Endometrial microvascular endothelial cells (primary cell): ENCODE results near the gene FAM228B. TPM values are rescaled to one million over a fixed set of nuclear protein-coding genes. Genes with fewer than 3 reads are reported as not detected.

Experiments
- total RNA-seq: library from RNA; depleted of rRNA; stranded (reverse); fragments of >200 nt; gene quantifications from one replicate; pipeline ENCODE4 v1.2.3, GENCODE V29; 2015; ENCODE audit errors: inconsistent ontology term

Gene FAM228B
- total RNA-seq, 1 donor from 2014 or later = 10.8 TPM

Other genes with a start within 250 kb of the FAM228B start
- gene ATAD2B, start 196.3 kb upstream of the FAM228B start, total RNA-seq = 5.0 TPM
- 12.0 TPM for gene UBXN2A, start 183.0 kb upstream of the FAM228B start, total RNA-seq
- 1.5 TPM for gene MFSD2B, start 113.4 kb upstream of the FAM228B start, total RNA-seq
- gene WDCP, start 76.1 kb upstream of the FAM228B start, total RNA-seq = 19.2 TPM
- 12.3 TPM for gene FKBP1B, start 73.7 kb upstream of the FAM228B start, total RNA-seq
- 145 TPM for gene SF3B6, start 47.1 kb upstream of the FAM228B start, total RNA-seq
- 120 TPM for gene TP53I3, start 38.6 kb upstream of the FAM228B start, total RNA-seq
- 1.5 TPM for gene PFN4, start 135 bp upstream of the FAM228B start, total RNA-seq
- gene FAM228A, start 51.6 kb downstream of the FAM228B start, total RNA-seq = not detected
- 29.9 TPM for gene ITSN2, start 237.1 kb downstream of the FAM228B start, total RNA-seq